HG03103 (cell line): ENCODE results near the gene SLC35D2.
"Not testable (repeated sequence)": the region's sequence is repeated elsewhere in the genome, so short reads cannot be mapped to it uniquely, and the experiment has no call there.

Experiments
- ATAC-seq: cut with Tn5 transposase; IDR thresholded peaks from one replicate; pipeline ENCODE4 v1.9.1; 2021; ENCODE audit warnings: low read depth; ENCODE audit not compliant: unreplicated experiment

The SLC35D2 gene

GRCh38 chr9:96400132-96400910, 16.8 kb upstream of the SLC35D2 start:
- ATAC-seq = no peak

- ATAC-seq = no peak
These were observed 15.8 kb upstream of the SLC35D2 start for GRCh38 chr9:96399325-96399633.

DNA sequence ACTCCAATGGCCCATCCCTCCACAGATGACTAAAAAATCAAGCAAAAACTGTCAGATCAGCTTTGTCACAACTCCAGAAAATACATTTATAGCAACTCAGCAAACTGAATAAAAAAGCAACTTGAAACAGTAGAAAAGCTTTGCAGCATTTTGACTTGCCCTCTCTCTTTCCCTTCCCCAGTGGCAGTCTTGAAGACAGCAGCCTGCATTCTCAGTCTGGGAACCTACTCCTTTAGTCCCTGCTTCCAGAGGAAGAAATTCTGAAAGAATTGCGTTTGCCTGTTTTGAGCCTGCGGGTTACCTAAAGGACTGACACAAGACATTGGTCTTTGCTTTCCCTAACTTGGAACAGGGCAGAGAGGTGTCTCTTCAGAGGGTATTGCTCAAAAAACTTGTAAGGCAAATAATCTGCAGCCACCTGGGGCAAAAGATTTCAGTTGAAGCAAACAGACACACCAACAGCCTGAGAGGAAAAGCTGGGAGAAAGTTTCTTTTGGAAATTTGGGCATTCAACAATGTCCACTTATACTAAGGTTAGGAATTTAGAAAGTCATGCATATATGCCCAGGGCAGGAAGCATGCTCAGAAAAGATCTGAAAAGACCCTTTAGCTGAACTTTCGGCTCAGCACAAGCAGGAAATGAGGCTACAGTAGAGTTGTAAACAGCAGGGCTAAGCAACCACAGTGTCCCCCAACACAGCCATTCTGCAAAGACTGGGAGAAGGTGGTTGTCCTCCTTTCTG, 15.2 kb upstream of the SLC35D2 start:
- ATAC-seq = no peak

DNA sequence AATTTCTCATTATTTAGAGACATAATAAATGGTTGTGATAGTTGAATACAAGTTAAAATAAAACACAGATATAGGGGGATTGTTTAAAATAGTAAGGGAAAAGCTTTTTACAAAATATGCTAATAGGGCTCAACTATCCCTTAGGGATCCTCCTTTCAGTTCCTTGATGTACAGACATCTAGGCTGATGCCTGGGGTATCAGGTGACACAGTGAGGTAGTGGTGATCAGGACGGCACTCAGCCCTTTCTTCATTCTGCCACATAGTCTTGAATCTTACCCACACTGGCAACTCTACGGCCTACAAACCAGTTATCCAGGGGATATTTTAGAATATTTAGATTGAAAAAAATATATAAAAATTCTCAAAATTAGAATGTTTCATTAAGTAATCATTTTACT, 12.5 kb upstream of the SLC35D2 start:
- no peak for ATAC-seq

DNA sequence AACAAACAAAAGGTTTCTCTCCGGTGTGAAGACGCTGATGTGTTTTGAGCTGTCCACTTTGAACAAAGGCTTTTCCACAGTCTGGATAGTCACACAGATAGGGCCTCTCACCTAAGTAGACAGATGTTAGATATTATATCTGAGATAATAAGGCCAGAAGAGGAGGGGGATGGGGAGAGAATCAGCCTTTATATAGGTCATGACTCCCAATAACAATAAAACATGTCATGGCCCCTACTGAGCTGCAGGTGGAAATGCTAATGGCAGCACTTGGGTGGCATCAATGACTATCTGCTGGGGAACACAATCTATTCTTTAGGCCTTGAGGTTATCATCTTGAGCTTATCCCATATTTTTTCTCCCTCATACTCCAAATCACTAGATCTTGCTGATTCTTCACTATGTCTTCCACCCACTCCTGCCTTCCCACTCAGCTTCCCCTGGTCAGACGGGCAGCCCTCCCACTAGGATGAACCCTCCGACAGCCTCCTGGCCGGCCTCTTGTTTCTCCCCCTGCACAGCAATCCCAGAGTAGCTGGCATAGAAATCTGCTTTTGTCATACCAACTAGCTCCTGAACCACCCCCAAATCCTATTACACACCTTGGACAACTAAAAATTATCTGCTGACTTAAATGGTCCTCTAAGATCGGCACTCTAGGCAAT, 11.5 kb upstream of the SLC35D2 start:
- ATAC-seq = no peak

- ATAC-seq = no peak
These were observed 8.8 kb upstream of the SLC35D2 start for GRCh38 chr9:96392263-96392662.

DNA sequence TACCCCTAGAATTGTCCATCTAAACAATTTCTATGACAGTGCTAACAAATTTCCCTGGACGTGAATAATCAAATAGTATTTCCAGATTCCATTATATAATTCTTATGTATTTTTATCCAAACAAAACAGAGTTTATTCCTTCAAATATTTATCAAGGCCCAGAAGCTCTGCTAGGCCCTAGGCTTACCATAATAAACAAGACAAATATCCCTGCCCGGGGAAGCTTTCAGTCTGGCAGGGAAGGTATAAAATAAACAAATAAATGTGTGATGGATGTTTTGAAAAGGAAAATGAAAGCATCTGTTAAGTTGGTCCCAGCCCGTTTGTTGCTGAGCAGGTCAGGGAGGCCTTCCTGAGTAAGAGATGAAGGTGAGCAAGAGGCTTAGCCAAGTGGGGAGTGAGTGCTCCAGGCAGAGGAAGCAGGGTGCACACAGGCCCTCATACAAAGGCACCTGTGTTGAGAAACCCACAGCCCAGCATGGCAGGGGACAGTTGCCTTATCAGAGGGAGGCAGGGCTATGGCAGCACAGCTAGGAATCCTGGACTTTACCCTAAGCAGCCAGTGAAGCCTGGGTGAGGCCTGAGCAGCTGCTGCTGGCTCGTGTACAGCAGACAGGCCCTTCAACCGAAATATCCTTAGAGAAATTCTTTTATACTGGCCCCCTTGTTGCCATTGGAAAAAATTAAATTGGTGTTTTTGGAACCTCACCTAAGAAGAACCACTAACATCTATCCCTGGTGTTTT, 7.7 kb upstream of the SLC35D2 start:
- no peak for ATAC-seq

DNA sequence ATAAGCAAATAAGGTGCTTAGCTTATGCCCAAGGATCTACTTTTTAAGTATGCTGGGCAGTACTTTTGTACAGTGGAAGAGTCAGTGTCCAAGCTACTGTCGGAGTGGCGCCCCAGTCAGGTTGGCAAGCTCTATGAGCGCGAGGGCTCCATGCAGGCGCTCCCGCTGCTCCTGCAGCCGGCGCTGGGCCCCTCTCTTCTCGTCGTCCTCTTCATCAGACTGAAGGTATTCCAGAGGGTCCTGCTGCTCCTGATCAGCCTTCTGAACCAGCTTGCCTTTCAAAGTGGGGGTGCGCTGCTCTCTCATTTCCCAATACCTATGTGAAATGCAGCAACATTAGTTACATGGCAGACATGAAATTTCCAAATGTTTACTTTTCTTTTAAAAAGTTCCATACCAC, 4.6 kb upstream of the SLC35D2 start:
- ATAC-seq = no peak

GRCh38 chr9:96386157-96386556, 2.6 kb upstream of the SLC35D2 start:
- ATAC-seq = no peak

- ATAC-seq = no peak
These were observed 709 bp downstream of the SLC35D2 start for GRCh38 chr9:96382839-96383164.

DNA sequence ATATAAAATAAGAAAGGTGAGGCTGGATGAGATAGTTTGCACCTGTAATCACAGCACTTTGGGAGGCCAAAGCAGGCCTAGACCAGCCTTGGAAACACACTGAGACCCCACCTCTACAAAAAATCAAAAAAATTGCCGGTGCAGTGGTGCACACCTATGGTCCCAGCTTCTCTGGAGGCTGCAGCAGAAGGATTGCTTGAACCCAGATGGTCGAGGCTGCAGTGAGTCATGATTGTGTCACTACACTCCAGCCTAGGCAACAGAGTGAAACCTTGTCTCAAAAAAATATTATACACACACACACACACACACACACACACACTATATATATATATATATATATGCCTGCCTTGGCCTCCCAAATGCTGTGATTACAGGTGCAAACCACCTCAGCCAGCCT, 1.3 kb downstream of the SLC35D2 start:
- ATAC-seq = no peak

DNA sequence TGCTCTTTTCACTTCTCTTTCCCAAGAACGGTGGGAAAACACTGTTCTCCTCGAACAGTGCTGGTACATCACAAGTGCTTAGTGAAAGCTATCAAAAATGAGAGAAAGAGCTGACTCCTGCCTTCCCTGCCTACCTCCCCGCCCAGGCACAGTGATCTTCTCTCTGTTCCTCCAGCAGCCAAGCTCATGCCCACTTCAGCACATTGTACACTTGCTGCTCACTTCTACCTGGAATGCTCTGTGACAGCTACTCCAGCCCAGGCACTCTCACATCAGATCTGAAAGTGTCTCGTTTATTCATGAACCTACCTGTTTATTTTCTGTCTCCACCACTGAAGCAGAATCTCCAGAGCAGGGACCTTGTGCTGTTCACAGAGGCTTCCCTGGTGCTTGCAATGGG, 1.8 kb downstream of the SLC35D2 start:
- ATAC-seq = no peak

GRCh38 chr9:96381125-96381524, 2.4 kb downstream of the SLC35D2 start:
- ATAC-seq = no peak

GRCh38 chr9:96379461-96379860, 4.0 kb downstream of the SLC35D2 start:
- ATAC-seq = no peak

GRCh38 chr9:96378187-96378586, 5.3 kb downstream of the SLC35D2 start:
- no peak for ATAC-seq

DNA sequence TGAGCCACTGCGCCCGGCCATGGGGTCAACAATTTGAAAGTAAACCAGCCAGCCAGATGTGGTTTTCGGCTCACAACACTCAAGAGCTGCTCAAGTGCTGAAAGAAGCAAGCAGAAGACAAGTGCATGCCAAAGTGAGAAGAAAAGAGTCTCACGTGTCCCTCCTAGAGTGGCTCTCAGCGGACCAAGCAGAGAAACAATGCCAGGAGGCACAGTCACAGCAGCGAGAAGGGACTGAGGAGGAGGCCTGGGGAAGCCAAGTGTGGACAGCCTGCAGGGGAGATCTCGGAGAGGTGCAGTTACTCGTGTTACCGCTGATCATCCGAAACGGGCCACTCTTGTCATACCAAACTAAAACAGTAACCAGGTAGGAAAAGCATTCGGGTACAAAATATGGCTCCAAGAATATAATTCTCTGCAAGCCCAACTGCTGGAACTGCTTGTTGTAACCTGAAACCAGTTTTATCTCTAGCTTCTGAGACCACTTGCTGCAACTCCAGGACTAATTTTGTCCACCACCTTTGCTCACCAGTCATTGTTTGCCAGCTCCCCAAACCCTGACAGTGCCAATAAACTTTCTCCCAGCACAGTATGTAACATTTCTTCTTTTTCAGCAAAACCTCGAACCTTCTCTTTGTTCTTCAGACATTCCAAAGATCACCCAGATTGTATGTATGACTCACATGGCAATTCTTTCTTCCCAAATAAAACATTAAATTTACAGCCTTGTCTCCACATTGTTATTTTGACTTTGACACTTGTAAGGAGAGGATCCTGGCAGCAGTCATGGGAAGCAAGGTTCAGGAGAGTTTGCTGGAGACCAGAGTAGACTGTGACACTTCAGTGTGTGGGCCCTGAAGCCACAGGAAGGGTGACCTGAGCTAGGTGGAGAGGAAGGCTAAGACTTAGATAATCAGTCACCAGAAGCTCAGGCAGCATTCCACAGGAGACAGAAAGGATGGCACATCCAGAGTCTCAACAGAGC, 6.3 kb downstream of the SLC35D2 start:
- no peak for ATAC-seq

GRCh38 chr9:96375507-96375906, 8.0 kb downstream of the SLC35D2 start:
- not testable (repeated sequence) for ATAC-seq

- no peak for ATAC-seq
These were observed 15.6 kb downstream of the SLC35D2 start for GRCh38 chr9:96367943-96368342.

DNA sequence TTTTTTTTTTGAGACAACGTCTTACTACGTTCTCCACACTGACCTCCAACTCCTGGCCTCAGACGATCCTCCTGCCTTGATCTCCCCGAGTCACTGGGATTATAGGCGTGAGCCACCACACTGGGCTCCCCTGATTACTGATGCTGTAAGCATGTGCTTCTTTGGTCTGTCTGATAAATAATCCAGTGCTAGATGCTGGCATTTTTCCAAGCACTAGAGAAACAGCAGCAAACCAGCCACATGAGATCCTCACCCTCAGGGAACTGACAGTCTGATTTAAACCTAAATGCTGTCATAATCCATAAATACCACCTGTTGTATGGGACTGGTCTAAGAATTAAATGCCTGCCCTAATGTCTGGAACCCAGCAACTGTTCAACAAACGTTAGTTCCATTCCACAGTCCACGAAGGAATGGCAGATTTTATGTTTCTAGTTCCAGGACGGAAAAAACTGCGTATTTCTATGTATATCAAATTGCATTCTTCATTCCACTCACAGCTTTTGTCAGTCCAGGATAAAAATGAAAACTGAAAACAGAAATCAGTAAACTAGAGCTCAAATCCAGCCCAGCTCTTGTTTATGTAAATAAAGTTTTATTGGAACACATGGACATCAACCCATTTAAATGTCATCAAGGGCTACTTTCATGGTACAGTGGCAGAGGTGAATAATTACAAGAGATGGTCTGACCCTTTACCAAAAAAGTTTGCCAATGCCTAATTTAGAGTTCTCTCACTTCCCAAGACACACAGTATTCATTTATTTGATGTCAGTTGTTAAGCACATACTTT, 20.1 kb downstream of the SLC35D2 start:
- ATAC-seq = no peak
